ENCODE data around the gene AK5. TPM values are rescaled to one million over a fixed set of nuclear protein-coding genes. Genes with fewer than 3 reads are reported as not detected.

The AK5 gene
- total RNA-seq, 1 experiment from 2014 or later: 3.0 TPM

- CTCF ChIA-PET: no interaction called here
- no peaks in the 10 kb centered on the region for H3K27me3 ChIP-seq (ENCODE audit: control insufficient read depth, insufficient read depth, low read length)
- no peak for DNase-seq (ENCODE audit: low read depth, low spot score)
- POLR2A ChIA-PET: no interaction called here
- ATAC-seq: no peak
- H3K27ac ChIP-seq (ENCODE audit: low read length): no peak overlapping the region
- no TSS peak for BruUV-seq (replicated peaks)
- H3K4me3 ChIP-seq (ENCODE audit: low read depth in 2 of 2, low read length in 2 of 2): no peak overlapping the region
- no peaks in the 10 kb centered on the region for H3K9me3 ChIP-seq (ENCODE audit: control insufficient read depth, insufficient read depth, low read depth, low read length)
- H3K36me3 ChIP-seq (ENCODE audit: control insufficient read depth, insufficient read depth, low read length): no peaks in the 10 kb centered on the region
- intact Hi-C loops (cut with micrococcal nuclease; ENCODE audit: unreplicated experiment) (no loop called here), in situ Hi-C loops (cut with HindIII; ENCODE audit: low pct_unique_long_range_greater_than_20kb, low sequenced_read_pairs) (no loop called here)
- H3K4me1 ChIP-seq (ENCODE audit: control insufficient read depth, insufficient read depth, low read length): 0 out of 2 replicates have a peak, but pooled peaks cover 4% of the 10 kb centered on the region
- TF ChIP-seq POLR2AphosphoS5 (IDR thresholded peaks at IDR 0.05; ENCODE audit: low read depth, low read length) (no peak), CTCF (IDR thresholded peaks at IDR 0.05) (no peak)
Observed at GRCh38 chr1:77504986-77505385, 223.2 kb downstream of the AK5 start.

GRCh38 chr1:77506771-77507170 is 225.0 kb downstream of the AK5 start:
- Histone ChIP-seq H3K36me3 (ENCODE audit: control insufficient read depth, insufficient read depth, low read length) (no peaks in the 10 kb centered on the region), H3K4me3 (ENCODE audit: low read depth in 2 of 2, low read length in 2 of 2) (no peak overlapping the region), H3K4me1 (ENCODE audit: control insufficient read depth, insufficient read depth, low read length) (0 out of 2 replicates have a peak, but pooled peaks cover 7% of the 10 kb centered on the region), H3K27me3 (ENCODE audit: control insufficient read depth, insufficient read depth, low read length) (no peaks in the 10 kb centered on the region), H3K9me3 (ENCODE audit: control insufficient read depth, insufficient read depth, low read depth, low read length) (no peaks in the 10 kb centered on the region), H3K27ac (ENCODE audit: low read length) (no peak overlapping the region)
- ATAC-seq (no peak), DNase-seq (ENCODE audit: low read depth, low spot score) (no peak)
- TF ChIP-seq POLR2AphosphoS5 (IDR thresholded peaks at IDR 0.05; ENCODE audit: low read depth, low read length) (no peak), TCF7L2 (IDR thresholded peaks at IDR 0.05; ENCODE audit: low read depth, low read length) (no peak), CTCF (IDR thresholded peaks at IDR 0.05) (no peak), REST (IDR thresholded peaks at IDR 0.05; ENCODE audit: insufficient read depth in 1 of 2, low read depth in 2 of 2, low read length in 1 of 2) (no peak), SIN3A (IDR thresholded peaks at IDR 0.05; ENCODE audit: borderline replicate concordance, insufficient read depth, low read depth, low read length) (no peak)
- intact Hi-C loops (cut with micrococcal nuclease; ENCODE audit: unreplicated experiment): no loop called here
- in situ Hi-C loops (cut with HindIII; ENCODE audit: low pct_unique_long_range_greater_than_20kb, low sequenced_read_pairs): no loop called here
- no TSS peak for BruUV-seq (replicated peaks)
- POLR2A ChIA-PET: no interaction called here
- CTCF ChIA-PET: no interaction called here
